Lung (tissue), 12 donors: ENCODE data around the gene POLD1. TPM values are rescaled to one million over a fixed set of nuclear protein-coding genes. Genes with fewer than 3 reads are reported as not detected.

Experiments used
- ATAC-seq: fragments of 200-7000 bp; cut with Tn5 transposase; one replicate; pipeline ENCODE4 v1.9.1; 2020; ENCODE audit warnings: moderate number of reproducible peaks; ENCODE audit not compliant: insufficient read depth, low FRiP score
- DNase-seq, 3 donors: peaks; one replicate each; pipeline ENCODE4 v3.0.0-alpha.2; 2013 to 2017
- H3K27ac ChIP-seq, 2 donors: one replicate each; pipeline ENCODE4 v1.5.1; 2013; ENCODE audit warnings: mild to moderate bottlenecking in 2 of 2, moderate library complexity in 2 of 2, control low read depth in 1 of 2, inconsistent platforms in 1 of 2, low read depth in 1 of 2, low read length in 1 of 2
- H3K27me3 ChIP-seq, 3 donors: one replicate each; pipeline ENCODE4 v1.5.1; 2013; ENCODE audit warnings: low read length in 2 of 3; ENCODE audit not compliant: control insufficient read depth in 3 of 3, insufficient read depth in 3 of 3
- H3K36me3 ChIP-seq, 4 donors: one replicate each; pipeline ENCODE4 v1.5.1; 2013; ENCODE audit warnings: low read length in 4 of 4, mild to moderate bottlenecking in 1 of 4, moderate library complexity in 1 of 4; ENCODE audit not compliant: control insufficient read depth in 4 of 4, insufficient read depth in 4 of 4
- H3K4me1 ChIP-seq, 5 donors: one replicate each; pipeline ENCODE4 v1.5.1; 2013; ENCODE audit warnings: low read length in 5 of 5, mild to moderate bottlenecking in 2 of 5, moderate library complexity in 1 of 5; ENCODE audit not compliant: control insufficient read depth in 5 of 5, insufficient read depth in 5 of 5
- H3K4me3 ChIP-seq: one replicate; pipeline ENCODE4 v1.5.1; 2013; ENCODE audit warnings: mild to moderate bottlenecking, control low read depth, moderate library complexity
- H3K9ac ChIP-seq, 2 donors: one replicate each; pipeline ENCODE4 v1.5.1; 2013; ENCODE audit warnings: low read length in 2 of 2, control low read depth in 1 of 2; ENCODE audit not compliant: insufficient read depth in 1 of 2
- H3K9me3 ChIP-seq, 4 donors: one replicate each; pipeline ENCODE4 v1.5.1; 2013; ENCODE audit warnings: low read length in 3 of 4, mild to moderate bottlenecking in 1 of 4, moderate library complexity in 1 of 4; ENCODE audit not compliant: control insufficient read depth in 4 of 4, insufficient read depth in 3 of 4
- CTCF ChIP-seq: IDR thresholded peaks from 2 replicates; pipeline ENCODE4 v1.5.1; 2012; ENCODE audit warnings: mild to moderate bottlenecking; ENCODE audit errors: control extremely low read depth, extremely low read depth
- whole genome bisulfite sequencing, 2 donors: extraction: QIAGEN DNeasy Blood & Tissue Kit; methylation state at CpG; one replicate each; pipeline ENCODE4 v1.1.7; 2013; 5-methylcytosine and 5-hydroxymethylcytosine counted together
- polyA plus RNA-seq, 2 donors: library from polyadenylated mRNA; stranded (reverse); fragments of 200-250 nt; gene quantifications; one replicate each; pipeline ENCODE4 v1.2.1, GENCODE V29; 2013
- total RNA-seq, 2 donors: library from RNA; depleted of rRNA in 1 of 2; stranded (reverse); fragments of >200 nt in 1 of 2; gene quantifications; one replicate each; pipeline ENCODE4 v1.2.1, GENCODE V29; 2014 to 2021
- donor health status: control.
- donor health status: control.
- donor health status: Bipolar disorder and iron deficiency.
- donor health status: healthy.
- donor health status: DM: yes; HTN: yes; CAD: no.

The POLD1 gene
- total and polyA plus RNA-seq, 4 donors = 20.2 to 55.1 (median 39.0) TPM

- H3K4me3 ChIP-seq = peak overlapping the region; percentile 23
- peaks cover 0 to 21% (median 3%) of the 10 kb centered on the region in 5 donors for H3K4me1 ChIP-seq
- TF ChIP-seq CTCF = no peak
- DNase-seq (peak; percentile 91 to 94 (median 93)), ATAC-seq (peak; percentile 81)
- H3K36me3 ChIP-seq = no peaks in the 10 kb centered on the region
- 1% methylated on average over 49 to 54 of the region's 54 CpGs for WGBS, 2 donors
- peaks cover 0 to 7% (median 0%) of the 10 kb centered on the region in 3 donors for H3K27me3 ChIP-seq
- H3K9ac ChIP-seq = peak overlapping the region in 1 of 2 donors; percentile 74
- no peaks in the 10 kb centered on the region for H3K9me3 ChIP-seq
- peak overlapping the region in 1 of 2 donors; percentile 29 for H3K27ac ChIP-seq
These were observed 47.4 kb downstream of the POLD1 start for GRCh38 chr19:50431343-50432220.

GRCh38 chr19:50432221-50433028 is 48.3 kb downstream of the POLD1 start, which contains the start of gene MYBPC2:
MYBPC2 (plus strand) TSS chr19:50432892; CDS start chr19:50432954, 62 bp downstream.
- peak within 1 kb of the TSS in 1 of 2 donors; percentile 63 for H3K9ac ChIP-seq

More at GRCh38 chr19:50432221-50433028, 48.3 kb downstream of the POLD1 start, which contains the start of gene MYBPC2:
- WGBS, 2 donors = 5 to 10% methylated on average over 23 to 40 of the region's 40 CpGs
- Histone ChIP-seq H3K4me3 (no peak within 1 kb of the TSS), H3K9me3 (no peaks in the 10 kb centered on the region), H3K36me3 (no peaks in the 10 kb centered on the region), H3K27me3 (peaks cover 0 to 7% (median 0%) of the 10 kb centered on the region in 3 donors), H3K27ac (peak within 1 kb of the TSS in 1 of 2 donors; percentile 29), H3K4me1 (peaks cover 0 to 21% (median 3%) of the 10 kb centered on the region in 5 donors)
- TF ChIP-seq CTCF = no peak
- ATAC-seq (no peak), DNase-seq (peak; percentile 64 to 71 (median 71))
